ENCODE measurements around the gene PCYOX1L.

Gene PCYOX1L

DNA sequence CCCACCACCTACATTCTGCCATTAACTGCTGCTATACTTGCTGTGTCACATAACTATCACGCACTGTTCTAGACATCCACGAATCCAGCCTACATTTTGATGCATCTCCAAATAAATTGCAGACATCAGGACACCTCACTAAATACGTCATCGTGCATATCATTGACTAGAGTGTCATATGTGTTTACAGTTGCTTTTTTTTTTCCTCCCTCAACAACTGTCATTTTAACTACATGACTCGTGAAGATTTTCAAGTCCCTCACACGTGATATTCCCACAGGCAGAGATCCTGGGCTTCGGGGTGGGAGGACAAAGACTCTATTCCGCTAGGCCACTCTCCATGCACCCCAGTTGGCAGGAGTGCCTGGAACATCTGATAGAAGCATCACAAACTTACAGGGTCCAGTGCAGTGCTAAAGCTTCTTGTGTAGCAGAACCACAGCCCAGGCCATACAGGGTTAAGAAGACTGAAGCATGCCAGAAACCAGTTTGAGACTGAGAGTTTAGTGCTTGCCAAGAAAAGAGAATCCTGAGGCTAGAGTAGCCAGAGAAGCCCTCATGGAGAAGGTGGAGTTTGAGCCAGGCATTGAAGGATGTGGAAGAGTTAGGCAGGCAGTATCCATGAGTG lies 1.1 kb downstream of the PCYOX1L start:
- H3K9ac ChIP-seq (ENCODE audit: low read length) = no peak overlapping the region
- peaks cover 4% of the 10 kb centered on the region for H3K36me3 ChIP-seq (ENCODE audit: insufficient read depth, low read length)
- no peaks in the 10 kb centered on the region for H3K9me3 ChIP-seq (ENCODE audit: low read length)
- H3K4me1 ChIP-seq (ENCODE audit: insufficient read depth, low read length) = peaks cover 13% of the 10 kb centered on the region
- no peaks in the 10 kb centered on the region for H3K27me3 ChIP-seq (ENCODE audit: control insufficient read depth in 1 of 2, insufficient read depth in 2 of 2, low read length in 2 of 2)
- H3K27ac ChIP-seq (ENCODE audit: low read depth, low read length) = peak overlapping the region; percentile 67
- H3K4me3 ChIP-seq (ENCODE audit: low read depth in 1 of 2, low read length in 2 of 2) = no peak overlapping the region

DNA sequence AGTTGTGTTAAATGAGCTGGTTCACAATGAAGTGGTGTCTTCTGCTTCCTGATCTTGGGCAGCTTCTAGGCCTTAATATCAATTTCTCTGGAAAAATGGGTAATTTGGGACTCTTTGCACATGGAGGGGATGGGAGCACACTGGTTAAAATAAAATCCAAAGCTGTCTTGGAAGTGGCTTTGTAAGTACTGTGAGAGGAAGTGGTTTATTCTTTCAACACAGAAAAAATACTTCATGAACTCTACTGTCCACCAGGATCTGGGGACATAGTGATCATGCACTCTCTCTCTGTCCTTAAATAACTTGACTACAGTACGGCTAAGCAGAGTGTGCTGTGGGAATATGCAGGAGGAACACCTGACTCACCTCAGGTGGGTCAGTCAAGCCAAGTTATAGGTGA lies 2.4 kb downstream of the PCYOX1L start:
- H3K9me3 ChIP-seq (ENCODE audit: low read length) = no peaks in the 10 kb centered on the region
- H3K9ac ChIP-seq (ENCODE audit: low read length) = no peak overlapping the region
- H3K27ac ChIP-seq (ENCODE audit: low read depth, low read length) = no peak overlapping the region
- peaks cover 13% of the 10 kb centered on the region for H3K4me1 ChIP-seq (ENCODE audit: insufficient read depth, low read length)
- H3K27me3 ChIP-seq (ENCODE audit: control insufficient read depth in 1 of 2, insufficient read depth in 2 of 2, low read length in 2 of 2) = no peaks in the 10 kb centered on the region
- H3K4me3 ChIP-seq (ENCODE audit: low read depth in 1 of 2, low read length in 2 of 2) = no peak overlapping the region
- H3K36me3 ChIP-seq (ENCODE audit: insufficient read depth, low read length) = peaks cover under 1% of the 10 kb centered on the region

DNA sequence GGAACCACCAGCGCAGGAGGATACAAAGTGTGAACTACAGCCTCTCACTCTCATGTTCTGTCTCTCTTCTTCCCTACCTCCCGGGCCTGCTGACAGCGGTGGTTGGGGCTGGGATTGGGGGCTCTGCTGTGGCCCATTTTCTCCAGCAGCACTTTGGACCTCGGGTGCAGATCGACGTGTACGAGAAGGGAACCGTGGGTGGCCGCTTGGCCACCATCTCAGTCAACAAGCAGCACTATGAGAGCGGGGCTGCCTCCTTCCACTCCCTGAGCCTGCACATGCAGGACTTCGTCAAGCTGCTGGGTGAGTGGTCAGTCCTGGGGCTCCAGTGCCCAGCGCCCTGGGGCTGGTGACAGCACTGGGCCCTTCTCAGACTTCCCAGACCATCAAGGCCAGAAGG lies 4.7 kb downstream of the PCYOX1L start:
- H3K27ac ChIP-seq (ENCODE audit: low read depth, low read length) = no peak overlapping the region
- no peaks in the 10 kb centered on the region for H3K36me3 ChIP-seq (ENCODE audit: insufficient read depth, low read length)
- no peak overlapping the region for H3K4me3 ChIP-seq (ENCODE audit: low read depth in 1 of 2, low read length in 2 of 2)
- no peak overlapping the region for H3K9ac ChIP-seq (ENCODE audit: low read length)
- H3K4me1 ChIP-seq (ENCODE audit: insufficient read depth, low read length) = peaks cover 16% of the 10 kb centered on the region
- H3K27me3 ChIP-seq (ENCODE audit: control insufficient read depth in 1 of 2, insufficient read depth in 2 of 2, low read length in 2 of 2) = no peaks in the 10 kb centered on the region
- no peaks in the 10 kb centered on the region for H3K9me3 ChIP-seq (ENCODE audit: low read length)

DNA sequence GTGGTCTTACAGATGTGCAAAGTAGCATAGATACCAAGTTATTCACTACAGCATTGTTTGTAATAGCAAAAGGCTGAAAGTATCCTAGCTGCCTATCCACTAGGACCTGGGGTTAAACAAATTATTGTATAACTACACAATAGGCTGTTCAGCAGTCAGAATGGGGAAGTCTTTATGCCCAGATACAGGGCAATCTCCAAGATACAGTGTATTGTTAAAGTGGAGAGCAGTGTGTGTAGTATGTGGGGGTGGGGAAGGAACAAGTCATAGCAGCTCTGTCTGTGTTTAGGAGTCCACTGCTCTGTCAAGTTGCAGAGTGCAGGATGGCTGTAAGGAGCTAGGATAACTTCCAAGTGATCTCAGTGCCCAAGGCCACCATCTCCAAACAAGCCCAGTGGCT lies 5.5 kb downstream of the PCYOX1L start:
- Histone ChIP-seq H3K36me3 (ENCODE audit: insufficient read depth, low read length) (no peaks in the 10 kb centered on the region), H3K4me1 (ENCODE audit: insufficient read depth, low read length) (peaks cover 20% of the 10 kb centered on the region), H3K27me3 (ENCODE audit: control insufficient read depth in 1 of 2, insufficient read depth in 2 of 2, low read length in 2 of 2) (no peaks in the 10 kb centered on the region), H3K9me3 (ENCODE audit: low read length) (no peaks in the 10 kb centered on the region), H3K9ac (ENCODE audit: low read length) (no peak overlapping the region), H3K27ac (ENCODE audit: low read depth, low read length) (no peak overlapping the region), H3K4me3 (ENCODE audit: low read depth in 1 of 2, low read length in 2 of 2) (no peak overlapping the region)

DNA sequence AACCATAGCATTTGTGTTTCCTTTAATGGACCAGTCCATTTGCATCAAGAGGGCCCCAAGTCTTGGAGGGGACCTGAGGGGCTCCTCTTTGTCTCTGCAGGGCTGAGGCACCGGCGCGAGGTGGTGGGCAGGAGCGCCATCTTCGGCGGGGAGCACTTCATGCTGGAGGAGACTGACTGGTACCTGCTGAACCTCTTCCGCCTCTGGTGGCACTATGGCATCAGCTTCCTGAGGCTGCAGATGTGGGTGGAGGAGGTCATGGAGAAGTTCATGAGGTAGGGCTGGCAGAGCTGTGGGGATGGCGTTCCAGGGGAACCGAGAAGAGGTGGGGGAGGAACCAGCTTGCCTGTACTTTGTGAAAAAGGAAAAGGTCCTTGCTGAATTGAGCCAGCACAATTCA lies 6.1 kb downstream of the PCYOX1L start:
- Histone ChIP-seq H3K36me3 (ENCODE audit: insufficient read depth, low read length) (no peaks in the 10 kb centered on the region), H3K27ac (ENCODE audit: low read depth, low read length) (no peak overlapping the region), H3K4me3 (ENCODE audit: low read depth in 1 of 2, low read length in 2 of 2) (no peak overlapping the region), H3K4me1 (ENCODE audit: insufficient read depth, low read length) (peaks cover 17% of the 10 kb centered on the region), H3K27me3 (ENCODE audit: control insufficient read depth in 1 of 2, insufficient read depth in 2 of 2, low read length in 2 of 2) (no peaks in the 10 kb centered on the region), H3K9me3 (ENCODE audit: low read length) (no peaks in the 10 kb centered on the region), H3K9ac (ENCODE audit: low read length) (no peak overlapping the region)

DNA sequence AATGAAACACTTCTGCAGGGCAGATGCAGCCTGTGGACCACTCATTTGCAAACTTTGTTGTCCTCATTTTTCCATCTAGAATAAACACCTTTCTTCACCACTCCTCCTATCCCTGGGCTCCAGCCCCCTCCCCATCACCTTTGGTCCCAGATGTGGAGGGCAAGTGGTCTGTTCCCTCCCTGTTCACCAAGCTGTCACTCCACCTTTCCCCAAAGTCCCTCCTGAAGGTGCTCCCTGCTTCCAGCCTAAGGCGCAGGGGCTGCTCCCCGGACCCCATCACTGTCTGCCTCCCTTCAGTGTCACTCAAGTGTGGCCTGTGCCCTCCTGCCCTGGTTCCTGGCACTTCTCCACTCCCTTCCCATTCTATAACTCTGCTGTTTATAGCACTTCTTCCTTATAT lies 6.9 kb downstream of the PCYOX1L start:
- no peak overlapping the region for H3K27ac ChIP-seq (ENCODE audit: low read depth, low read length)
- H3K9ac ChIP-seq (ENCODE audit: low read length) = no peak overlapping the region
- no peaks in the 10 kb centered on the region for H3K9me3 ChIP-seq (ENCODE audit: low read length)
- peaks cover 17% of the 10 kb centered on the region for H3K4me1 ChIP-seq (ENCODE audit: insufficient read depth, low read length)
- no peaks in the 10 kb centered on the region for H3K36me3 ChIP-seq (ENCODE audit: insufficient read depth, low read length)
- no peak overlapping the region for H3K4me3 ChIP-seq (ENCODE audit: low read depth in 1 of 2, low read length in 2 of 2)
- H3K27me3 ChIP-seq (ENCODE audit: control insufficient read depth in 1 of 2, insufficient read depth in 2 of 2, low read length in 2 of 2) = no peaks in the 10 kb centered on the region

DNA sequence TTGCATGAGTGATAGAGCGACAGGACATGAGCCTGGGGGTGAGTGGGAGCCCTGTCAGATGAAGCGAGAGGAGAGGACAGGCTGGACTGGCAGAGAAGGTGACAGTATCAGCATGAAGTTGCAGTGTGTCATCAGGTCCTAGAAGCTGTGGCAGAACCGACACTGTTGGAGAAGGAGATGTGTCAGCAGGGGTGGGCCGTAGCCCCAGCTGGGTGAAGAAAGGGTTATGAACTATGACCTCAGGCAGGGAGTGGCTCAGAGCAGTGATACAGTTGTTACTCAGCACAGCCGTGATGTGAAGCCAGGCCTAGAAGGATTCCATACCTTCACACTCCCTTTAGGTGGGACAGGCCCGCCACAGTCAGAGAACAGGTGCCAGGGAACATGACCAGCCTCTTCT lies 7.6 kb downstream of the PCYOX1L start:
- no peaks in the 10 kb centered on the region for H3K9me3 ChIP-seq (ENCODE audit: low read length)
- H3K4me3 ChIP-seq (ENCODE audit: low read depth in 1 of 2, low read length in 2 of 2) = no peak overlapping the region
- no peaks in the 10 kb centered on the region for H3K36me3 ChIP-seq (ENCODE audit: insufficient read depth, low read length)
- H3K27ac ChIP-seq (ENCODE audit: low read depth, low read length) = no peak overlapping the region
- no peaks in the 10 kb centered on the region for H3K27me3 ChIP-seq (ENCODE audit: control insufficient read depth in 1 of 2, insufficient read depth in 2 of 2, low read length in 2 of 2)
- H3K4me1 ChIP-seq (ENCODE audit: insufficient read depth, low read length) = peaks cover 17% of the 10 kb centered on the region
- H3K9ac ChIP-seq (ENCODE audit: low read length) = no peak overlapping the region

DNA sequence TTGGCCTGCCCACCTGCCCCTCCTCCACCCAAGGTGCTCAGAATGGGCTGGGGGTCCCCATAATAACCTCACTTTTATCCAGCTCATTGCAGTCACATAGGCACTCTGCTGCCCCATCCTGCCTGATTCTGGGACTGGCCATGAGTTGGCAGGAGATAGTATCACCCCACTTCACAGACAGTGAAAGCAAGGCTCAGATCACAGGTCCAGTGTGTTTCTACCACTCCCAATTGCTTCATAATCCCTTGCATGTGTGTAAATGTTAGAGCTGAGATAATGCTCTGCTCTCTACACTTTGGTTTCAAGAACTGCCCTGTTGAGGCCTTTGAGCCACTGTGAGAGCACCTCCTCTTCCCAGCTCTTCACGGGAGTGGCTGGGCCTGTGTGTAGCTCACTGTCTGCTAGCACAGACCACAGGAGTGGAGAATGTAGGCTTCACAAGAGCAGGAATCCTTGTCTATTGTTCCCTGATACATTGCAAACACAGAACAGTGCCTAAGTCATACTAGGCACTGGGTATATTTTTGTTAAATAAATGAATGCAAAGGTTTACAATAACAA lies 8.4 kb downstream of the PCYOX1L start:
- Histone ChIP-seq H3K36me3 (ENCODE audit: insufficient read depth, low read length) (no peaks in the 10 kb centered on the region), H3K27me3 (ENCODE audit: control insufficient read depth in 1 of 2, insufficient read depth in 2 of 2, low read length in 2 of 2) (no peaks in the 10 kb centered on the region), H3K9ac (ENCODE audit: low read length) (no peak overlapping the region), H3K4me1 (ENCODE audit: insufficient read depth, low read length) (peaks cover 23% of the 10 kb centered on the region), H3K27ac (ENCODE audit: low read depth, low read length) (no peak overlapping the region), H3K4me3 (ENCODE audit: low read depth in 1 of 2, low read length in 2 of 2) (no peak overlapping the region), H3K9me3 (ENCODE audit: low read length) (no peaks in the 10 kb centered on the region)

DNA sequence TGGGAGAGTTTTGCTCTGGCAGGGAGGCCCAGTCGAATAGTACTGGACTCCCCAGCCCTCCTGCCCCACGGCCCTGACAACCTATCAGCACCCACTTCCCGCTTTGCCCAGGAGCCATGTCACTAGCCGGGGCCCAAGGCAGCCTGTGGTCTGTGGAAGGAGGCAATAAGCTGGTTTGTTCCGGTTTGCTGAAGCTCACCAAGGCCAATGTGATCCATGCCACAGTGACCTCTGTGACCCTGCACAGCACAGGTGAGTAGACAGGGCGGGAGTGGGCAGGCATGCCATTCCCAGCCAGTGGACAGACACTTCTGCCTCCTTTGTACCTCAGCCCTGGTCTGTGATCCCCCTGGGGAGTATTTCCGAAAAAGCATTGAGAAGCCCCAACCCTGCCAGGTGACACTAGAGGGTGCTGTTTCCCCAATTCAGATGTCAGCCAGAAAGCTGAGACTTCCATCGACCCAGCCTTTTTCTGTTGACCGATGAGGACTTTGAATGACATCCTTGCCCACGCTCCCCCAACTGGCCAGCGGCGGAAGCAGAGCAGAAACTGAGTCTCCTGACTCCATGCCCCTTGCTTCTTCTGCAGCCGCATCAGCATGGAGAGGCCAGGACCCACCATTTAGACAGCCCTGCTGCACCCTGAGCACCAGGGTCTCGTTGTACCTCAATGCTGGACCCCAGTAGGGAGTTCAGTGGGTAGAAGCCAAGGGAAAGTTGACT lies 9.6 kb downstream of the PCYOX1L start:
- Histone ChIP-seq H3K4me3 (ENCODE audit: low read depth in 1 of 2, low read length in 2 of 2) (peak overlapping the region in 1 of 2 donors; percentile 33), H3K36me3 (ENCODE audit: insufficient read depth, low read length) (no peaks in the 10 kb centered on the region), H3K4me1 (ENCODE audit: insufficient read depth, low read length) (peaks cover 33% of the 10 kb centered on the region), H3K9me3 (ENCODE audit: low read length) (no peaks in the 10 kb centered on the region), H3K27me3 (ENCODE audit: control insufficient read depth in 1 of 2, insufficient read depth in 2 of 2, low read length in 2 of 2) (no peaks in the 10 kb centered on the region), H3K9ac (ENCODE audit: low read length) (peak overlapping the region; percentile 54), H3K27ac (ENCODE audit: low read depth, low read length) (peak overlapping the region; percentile 56)

DNA sequence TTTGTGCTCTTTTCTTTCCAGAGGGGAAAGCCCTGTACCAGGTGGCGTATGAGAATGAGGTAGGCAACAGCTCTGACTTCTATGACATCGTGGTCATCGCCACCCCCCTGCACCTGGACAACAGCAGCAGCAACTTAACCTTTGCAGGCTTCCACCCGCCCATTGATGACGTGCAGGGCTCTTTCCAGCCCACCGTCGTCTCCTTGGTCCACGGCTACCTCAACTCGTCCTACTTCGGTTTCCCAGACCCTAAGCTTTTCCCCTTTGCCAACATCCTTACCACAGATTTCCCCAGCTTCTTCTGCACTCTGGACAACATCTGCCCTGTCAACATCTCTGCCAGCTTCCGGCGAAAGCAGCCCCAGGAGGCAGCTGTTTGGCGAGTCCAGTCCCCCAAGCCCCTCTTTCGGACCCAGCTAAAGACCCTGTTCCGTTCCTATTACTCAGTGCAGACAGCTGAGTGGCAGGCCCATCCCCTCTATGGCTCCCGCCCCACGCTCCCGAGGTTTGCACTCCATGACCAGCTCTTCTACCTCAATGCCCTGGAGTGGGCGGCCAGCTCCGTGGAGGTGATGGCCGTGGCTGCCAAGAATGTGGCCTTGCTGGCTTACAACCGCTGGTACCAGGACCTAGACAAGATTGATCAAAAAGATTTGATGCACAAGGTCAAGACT lies 10.3 kb downstream of the PCYOX1L start:
- Histone ChIP-seq H3K36me3 (ENCODE audit: insufficient read depth, low read length) (no peaks in the 10 kb centered on the region), H3K4me1 (ENCODE audit: insufficient read depth, low read length) (peaks cover 35% of the 10 kb centered on the region), H3K27me3 (ENCODE audit: control insufficient read depth in 1 of 2, insufficient read depth in 2 of 2, low read length in 2 of 2) (no peaks in the 10 kb centered on the region), H3K9ac (ENCODE audit: low read length) (no peak overlapping the region), H3K9me3 (ENCODE audit: low read length) (no peaks in the 10 kb centered on the region), H3K4me3 (ENCODE audit: low read depth in 1 of 2, low read length in 2 of 2) (peak overlapping the region; percentile 6 to 33), H3K27ac (ENCODE audit: low read depth, low read length) (peak overlapping the region; percentile 56)

DNA sequence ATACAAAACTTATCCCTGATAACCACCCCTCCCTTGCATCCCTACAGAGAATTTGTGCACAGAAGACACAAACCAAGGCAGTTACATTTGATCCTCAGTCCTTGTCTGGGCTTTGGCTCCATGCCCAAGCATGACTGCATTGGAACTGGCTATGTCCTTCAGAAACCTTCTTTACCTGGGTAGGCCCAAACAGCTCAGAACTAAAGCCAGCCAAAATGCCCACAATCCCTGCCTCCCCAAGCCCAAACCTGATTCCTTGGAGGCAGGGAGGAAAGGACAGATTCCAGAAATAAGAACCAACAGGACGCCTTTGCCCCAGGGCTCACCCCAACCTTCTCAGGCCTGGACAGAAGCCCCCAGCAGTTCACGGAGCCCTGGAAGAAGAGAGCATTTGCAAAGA lies 13.0 kb downstream of the PCYOX1L start:
- H3K27me3 ChIP-seq (ENCODE audit: control insufficient read depth in 1 of 2, insufficient read depth in 2 of 2, low read length in 2 of 2) = no peaks in the 10 kb centered on the region
- no peak overlapping the region for H3K4me3 ChIP-seq (ENCODE audit: low read depth in 1 of 2, low read length in 2 of 2)
- no peak overlapping the region for H3K27ac ChIP-seq (ENCODE audit: low read depth, low read length)
- H3K36me3 ChIP-seq (ENCODE audit: insufficient read depth, low read length) = no peaks in the 10 kb centered on the region
- H3K4me1 ChIP-seq (ENCODE audit: insufficient read depth, low read length) = peaks cover 35% of the 10 kb centered on the region
- H3K9me3 ChIP-seq (ENCODE audit: low read length) = no peaks in the 10 kb centered on the region
- no peak overlapping the region for H3K9ac ChIP-seq (ENCODE audit: low read length)

All from muscle layer of colon (tissue), 2 donors.